ENCODE data around the gene DDC.

DDC gene

DNA sequence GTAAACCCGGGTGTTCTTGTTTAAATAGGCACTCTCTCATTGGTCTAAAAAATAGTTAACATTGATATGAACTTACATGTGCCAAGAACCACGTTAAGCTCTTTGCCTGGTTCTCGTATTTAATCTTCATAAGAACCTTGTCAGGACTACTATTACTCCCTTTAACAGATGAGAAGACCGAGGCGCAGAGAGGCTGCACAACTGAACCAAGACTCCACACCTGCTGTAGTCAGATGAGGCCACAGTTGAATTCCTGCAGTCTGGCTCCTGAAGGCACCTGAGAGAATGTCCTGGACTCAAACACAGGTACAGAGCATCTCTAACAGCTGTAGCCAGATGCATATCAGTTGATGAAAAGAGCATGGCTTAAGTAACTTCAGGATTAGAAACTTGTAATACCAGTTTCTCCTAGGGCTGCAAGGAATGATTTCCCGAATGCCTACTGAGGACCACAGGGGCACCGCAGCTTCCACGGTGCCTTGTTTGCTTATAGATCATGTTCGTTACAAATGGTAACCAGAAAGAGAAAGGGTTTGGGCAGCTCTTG lies 9.5 kb downstream of the DDC start:
- Histone ChIP-seq H3K36me3 (ENCODE audit: control insufficient read depth, low read length) (no peaks in the 10 kb centered on the region), H3K9me3 (ENCODE audit: control insufficient read depth, insufficient read depth, low read length) (no peaks in the 10 kb centered on the region), H3K4me1 (ENCODE audit: control insufficient read depth, low read length) (no peaks in the 10 kb centered on the region), H4K20me1 (ENCODE audit: control insufficient read depth, insufficient read depth, low read depth, low read length) (no peaks in the 10 kb centered on the region), H3F3A (ENCODE audit: control insufficient read depth, insufficient read depth) (no peaks in the 10 kb centered on the region), H3K27ac (ENCODE audit: low read depth, low read length) (no peak overlapping the region), H3K9me2 (replicated peaks; ENCODE audit: control insufficient read depth, low read length) (no peaks in the 10 kb centered on the region), H3K4me3 (ENCODE audit: low read length) (no peak overlapping the region), H3K27me3 (ENCODE audit: control insufficient read depth, low read length) (0 out of 2 replicates have a peak, but pooled peaks cover 5% of the 10 kb centered on the region), H3K79me2 (ENCODE audit: control insufficient read depth, low read length) (no peaks in the 10 kb centered on the region), H3K4me2 (ENCODE audit: low read length) (no peak overlapping the region)
- no peak for TF ChIP-seq EZH2phosphoT487 (IDR thresholded peaks at IDR 0.05; ENCODE audit: borderline replicate concordance, low read length)
- TF ChIP-seq, protein P1, sequence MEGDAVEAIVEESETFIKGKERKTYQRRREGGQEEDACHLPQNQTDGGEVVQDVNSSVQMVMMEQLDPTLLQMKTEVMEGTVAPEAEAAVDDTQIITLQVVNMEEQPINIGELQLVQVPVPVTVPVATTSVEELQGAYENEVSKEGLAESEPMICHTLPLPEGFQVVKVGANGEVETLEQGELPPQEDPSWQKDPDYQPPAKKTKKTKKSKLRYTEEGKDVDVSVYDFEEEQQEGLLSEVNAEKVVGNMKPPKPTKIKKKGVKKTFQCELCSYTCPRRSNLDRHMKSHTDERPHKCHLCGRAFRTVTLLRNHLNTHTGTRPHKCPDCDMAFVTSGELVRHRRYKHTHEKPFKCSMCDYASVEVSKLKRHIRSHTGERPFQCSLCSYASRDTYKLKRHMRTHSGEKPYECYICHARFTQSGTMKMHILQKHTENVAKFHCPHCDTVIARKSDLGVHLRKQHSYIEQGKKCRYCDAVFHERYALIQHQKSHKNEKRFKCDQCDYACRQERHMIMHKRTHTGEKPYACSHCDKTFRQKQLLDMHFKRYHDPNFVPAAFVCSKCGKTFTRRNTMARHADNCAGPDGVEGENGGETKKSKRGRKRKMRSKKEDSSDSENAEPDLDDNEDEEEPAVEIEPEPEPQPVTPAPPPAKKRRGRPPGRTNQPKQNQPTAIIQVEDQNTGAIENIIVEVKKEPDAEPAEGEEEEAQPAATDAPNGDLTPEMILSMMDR (IDR thresholded peaks at IDR 0.05; ENCODE audit: low read depth, low read length, poor library complexity, severe bottlenecking) = no peak

DNA sequence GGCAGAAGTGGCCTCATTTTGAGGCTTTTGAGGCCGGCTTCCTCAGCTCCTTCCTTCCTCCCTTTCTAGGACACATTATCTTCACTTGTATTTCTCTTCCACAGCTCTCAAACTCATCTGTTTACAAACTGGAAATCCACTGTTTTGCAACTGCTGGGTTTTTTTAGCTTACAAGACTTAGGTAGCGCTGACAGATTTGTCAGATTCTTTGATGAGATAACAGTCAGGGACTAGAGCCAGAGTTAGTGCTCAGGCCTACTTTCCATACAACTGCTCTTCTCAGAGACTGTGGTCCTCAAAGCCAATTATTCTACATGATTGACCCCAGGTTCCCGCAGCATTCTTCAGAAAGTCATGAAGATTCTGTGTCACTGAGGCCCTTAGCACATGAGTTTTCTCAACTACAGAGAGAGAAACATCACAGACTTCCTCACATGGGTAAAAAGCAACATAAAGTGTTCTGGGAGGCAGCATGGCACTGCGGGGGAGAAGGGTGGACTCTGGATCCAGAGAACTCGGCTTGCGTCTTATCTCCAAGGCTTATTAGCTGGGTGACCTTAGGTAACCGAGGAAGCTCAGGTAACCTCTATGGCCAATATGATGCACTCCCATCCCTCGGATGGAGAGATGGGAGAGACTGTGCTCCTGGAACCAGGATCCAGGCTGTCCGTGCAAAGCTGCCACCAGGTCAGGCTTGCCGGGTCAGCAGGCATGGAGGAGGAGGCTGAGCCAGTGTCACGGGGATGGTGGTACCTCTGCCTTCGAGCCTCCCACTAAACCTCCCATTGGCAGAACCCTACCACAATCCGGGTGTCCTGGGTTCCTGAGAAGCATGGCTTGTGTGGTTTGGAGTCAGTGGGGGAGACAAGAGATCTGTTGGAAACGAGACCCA lies 10.5 kb downstream of the DDC start:
- Histone ChIP-seq H3K36me3 (ENCODE audit: control insufficient read depth, low read length) (no peaks in the 10 kb centered on the region), H3K27ac (ENCODE audit: low read depth, low read length) (no peak overlapping the region), H3K4me3 (ENCODE audit: low read length) (no peak overlapping the region), H3F3A (ENCODE audit: control insufficient read depth, insufficient read depth) (no peaks in the 10 kb centered on the region), H3K9me2 (replicated peaks; ENCODE audit: control insufficient read depth, low read length) (no peaks in the 10 kb centered on the region), H3K4me2 (ENCODE audit: low read length) (no peak overlapping the region), H3K9me3 (ENCODE audit: control insufficient read depth, insufficient read depth, low read length) (no peaks in the 10 kb centered on the region), H3K79me2 (ENCODE audit: control insufficient read depth, low read length) (no peaks in the 10 kb centered on the region), H4K20me1 (ENCODE audit: control insufficient read depth, insufficient read depth, low read depth, low read length) (no peaks in the 10 kb centered on the region), H3K4me1 (ENCODE audit: control insufficient read depth, low read length) (no peaks in the 10 kb centered on the region), H3K27me3 (ENCODE audit: control insufficient read depth, low read length) (0 out of 2 replicates have a peak, but pooled peaks cover 5% of the 10 kb centered on the region)
- TF ChIP-seq, protein P1 (IDR thresholded peaks at IDR 0.05; ENCODE audit: low read depth, low read length, poor library complexity, severe bottlenecking) = no peak
- TF ChIP-seq EZH2phosphoT487 (IDR thresholded peaks at IDR 0.05; ENCODE audit: borderline replicate concordance, low read length) = no peak

DNA sequence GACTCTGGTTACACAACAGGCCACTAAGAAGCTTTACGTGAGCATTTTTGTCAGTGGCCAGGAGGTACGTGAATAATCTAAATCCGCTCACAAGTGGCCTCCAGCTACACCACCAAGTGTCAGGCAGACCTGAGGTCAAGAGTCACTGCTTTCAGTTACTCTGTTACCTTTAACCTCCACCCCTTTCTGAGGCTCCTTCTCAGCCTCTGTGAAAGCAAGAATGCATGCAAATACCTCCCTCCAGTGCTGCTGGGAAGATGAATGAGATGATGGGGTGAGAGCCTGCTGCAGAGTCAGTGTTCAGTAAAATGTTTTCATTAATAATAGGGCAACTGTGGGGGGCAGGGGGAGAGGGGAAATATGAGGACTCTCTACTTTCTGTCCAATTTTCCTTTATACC lies 11.2 kb downstream of the DDC start:
- Histone ChIP-seq H3K4me3 (ENCODE audit: low read length) (no peak overlapping the region), H3K4me1 (ENCODE audit: control insufficient read depth, low read length) (no peaks in the 10 kb centered on the region), H3K4me2 (ENCODE audit: low read length) (no peak overlapping the region), H3K9me2 (replicated peaks; ENCODE audit: control insufficient read depth, low read length) (no peaks in the 10 kb centered on the region), H3K9me3 (ENCODE audit: control insufficient read depth, insufficient read depth, low read length) (no peaks in the 10 kb centered on the region), H3K27ac (ENCODE audit: low read depth, low read length) (no peak overlapping the region), H4K20me1 (ENCODE audit: control insufficient read depth, insufficient read depth, low read depth, low read length) (no peaks in the 10 kb centered on the region), H3F3A (ENCODE audit: control insufficient read depth, insufficient read depth) (no peaks in the 10 kb centered on the region), H3K27me3 (ENCODE audit: control insufficient read depth, low read length) (0 out of 2 replicates have a peak, but pooled peaks cover 5% of the 10 kb centered on the region), H3K36me3 (ENCODE audit: control insufficient read depth, low read length) (no peaks in the 10 kb centered on the region), H3K79me2 (ENCODE audit: control insufficient read depth, low read length) (no peaks in the 10 kb centered on the region)
- TF ChIP-seq EZH2phosphoT487 (IDR thresholded peaks at IDR 0.05; ENCODE audit: borderline replicate concordance, low read length) = no peak
- TF ChIP-seq, protein P1 (IDR thresholded peaks at IDR 0.05; ENCODE audit: low read depth, low read length, poor library complexity, severe bottlenecking) = no peak
